Mucosa of stomach (tissue), 1 donor: ENCODE measurements around the gene SLC39A1.

Experiments used
- H3K27me3 ChIP-seq: one replicate; pipeline ENCODE4 v1.7.0; 2013; ENCODE audit warnings: mild to moderate bottlenecking, low read length; ENCODE audit not compliant: control insufficient read depth, insufficient read depth
- H3K36me3 ChIP-seq: one replicate; pipeline ENCODE4 v1.7.0; 2013; ENCODE audit warnings: low read length; ENCODE audit not compliant: control insufficient read depth, insufficient read depth
- H3K4me1 ChIP-seq: one replicate; pipeline ENCODE4 v1.7.0; 2013; ENCODE audit warnings: mild to moderate bottlenecking, low read length; ENCODE audit not compliant: control insufficient read depth, insufficient read depth
- H3K4me3 ChIP-seq: one replicate; pipeline ENCODE4 v1.7.0; 2013; ENCODE audit warnings: low read length
- H3K9ac ChIP-seq: one replicate; pipeline ENCODE4 v1.7.0; 2013; ENCODE audit warnings: mild to moderate bottlenecking, low read length, moderate library complexity
- H3K9me3 ChIP-seq: one replicate; pipeline ENCODE4 v1.7.0; 2013; ENCODE audit warnings: mild to moderate bottlenecking, low read length, moderate library complexity; ENCODE audit not compliant: control insufficient read depth
- donor health status: Pancreatic carcinoma.

Gene SLC39A1

DNA sequence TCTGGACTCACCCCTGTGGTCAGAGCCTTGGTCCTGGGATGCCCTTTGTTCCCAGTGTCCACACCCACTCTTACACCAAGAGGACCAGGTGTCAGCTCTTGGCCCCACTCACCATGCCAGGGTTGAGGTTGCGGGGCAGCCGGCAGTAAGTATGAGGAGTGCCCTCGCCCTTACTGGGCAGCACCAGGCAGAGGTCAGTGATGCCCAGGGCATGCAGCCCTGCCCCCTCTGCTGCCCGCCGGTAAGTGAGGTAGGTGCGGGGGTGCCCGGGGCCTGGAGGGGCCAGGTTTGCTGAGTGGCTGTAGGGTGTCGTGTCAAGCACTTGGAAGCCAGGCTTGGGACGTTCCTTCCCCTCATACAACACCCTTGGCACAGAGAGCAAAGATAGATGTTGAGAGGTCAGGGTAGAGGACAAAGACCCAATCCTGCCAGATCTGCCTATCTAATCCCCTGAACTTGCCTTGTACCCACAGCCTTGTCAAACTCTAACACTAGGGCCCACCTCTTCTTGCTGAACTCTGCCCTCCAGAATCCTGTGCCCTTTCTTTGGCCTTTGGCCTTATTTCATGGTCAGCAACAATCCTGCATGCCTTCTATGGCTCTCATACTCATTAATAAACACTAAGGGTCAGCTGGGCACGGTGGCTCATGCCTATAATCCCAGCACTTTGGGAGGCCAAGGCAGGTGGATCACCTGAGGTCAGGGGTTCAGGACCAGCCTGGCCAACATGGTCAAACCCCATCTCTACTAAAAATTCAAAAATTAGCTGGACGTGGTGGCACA is 20.4 kb downstream of the SLC39A1 start:
- no peaks in the 10 kb centered on the region for H3K36me3 ChIP-seq
- no peak overlapping the region for H3K4me3 ChIP-seq
- H3K27me3 ChIP-seq = no peaks in the 10 kb centered on the region
- peaks cover 19% of the 10 kb centered on the region for H3K4me1 ChIP-seq
- no peak overlapping the region for H3K9ac ChIP-seq
- no peaks in the 10 kb centered on the region for H3K9me3 ChIP-seq

DNA sequence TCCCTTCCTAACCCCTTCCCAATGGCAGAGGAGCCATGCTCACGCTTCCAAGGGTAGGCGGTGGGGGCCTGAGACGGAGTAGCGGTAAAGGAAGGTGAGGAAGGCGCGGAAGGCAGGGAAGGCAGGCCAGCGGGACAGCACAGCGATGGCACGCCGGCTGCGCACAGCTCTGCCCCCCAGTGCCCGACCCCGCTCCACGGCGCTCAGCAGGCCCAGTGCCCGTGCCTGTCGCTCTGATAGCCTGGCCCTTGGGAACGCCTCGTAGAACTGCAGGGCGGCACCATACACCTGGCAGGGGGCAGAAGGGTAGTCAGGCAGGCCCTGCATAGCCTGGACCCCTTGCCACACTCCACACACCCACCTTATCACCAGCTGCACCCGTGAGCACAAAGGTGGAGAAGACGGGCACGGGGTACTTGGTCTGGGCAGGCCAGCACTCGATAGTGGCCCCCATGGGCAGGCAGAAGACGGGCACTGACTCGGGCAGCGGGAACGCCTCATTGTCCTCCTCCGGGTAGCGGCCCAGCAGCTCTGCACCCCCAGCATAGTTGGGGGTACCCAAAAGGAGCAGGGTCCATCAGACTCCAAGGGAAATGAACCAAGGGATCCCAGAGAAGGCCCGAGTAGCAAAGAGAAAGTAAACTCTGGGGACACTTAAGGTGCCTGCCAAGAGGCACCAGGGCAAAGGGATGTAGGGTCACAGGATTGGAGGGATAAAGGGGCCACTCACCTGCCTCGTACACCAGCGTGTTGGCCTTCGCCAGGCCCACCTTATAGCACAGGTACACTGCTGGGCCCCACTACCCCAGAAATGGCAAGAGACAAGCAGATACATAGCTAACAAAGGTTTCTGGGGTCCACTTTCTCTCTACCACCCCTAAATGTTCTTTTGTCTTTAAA is 21.3 kb downstream of the SLC39A1 start:
- Histone ChIP-seq H3K9ac (no peak overlapping the region), H3K4me1 (peaks cover 18% of the 10 kb centered on the region), H3K27me3 (no peaks in the 10 kb centered on the region), H3K9me3 (no peaks in the 10 kb centered on the region), H3K4me3 (no peak overlapping the region), H3K36me3 (peaks cover 3% of the 10 kb centered on the region)

DNA sequence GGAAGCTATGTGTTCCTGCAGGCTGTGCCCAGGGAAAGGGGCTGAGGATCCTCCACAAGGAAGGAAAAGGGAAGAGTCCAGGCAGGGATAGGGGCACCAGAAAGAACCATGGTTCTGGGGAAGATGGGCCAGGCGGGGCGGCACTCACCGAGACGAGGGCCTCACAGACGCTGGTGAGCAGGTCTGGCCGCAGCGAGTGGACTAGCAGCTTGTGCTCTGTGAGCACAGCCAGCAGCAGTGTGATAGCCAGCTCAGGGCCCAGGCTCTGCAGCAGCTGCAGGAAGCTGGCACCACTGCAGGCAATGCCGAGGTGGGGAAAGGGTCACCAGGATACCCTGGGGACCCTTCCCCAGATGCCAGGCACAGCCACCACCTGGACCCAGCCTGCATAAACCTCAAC is 22.6 kb downstream of the SLC39A1 start:
- Histone ChIP-seq H3K9me3 (no peaks in the 10 kb centered on the region), H3K9ac (no peak overlapping the region), H3K4me1 (peaks cover 13% of the 10 kb centered on the region), H3K4me3 (no peak overlapping the region), H3K27me3 (no peaks in the 10 kb centered on the region), H3K36me3 (peaks cover 15% of the 10 kb centered on the region)

DNA sequence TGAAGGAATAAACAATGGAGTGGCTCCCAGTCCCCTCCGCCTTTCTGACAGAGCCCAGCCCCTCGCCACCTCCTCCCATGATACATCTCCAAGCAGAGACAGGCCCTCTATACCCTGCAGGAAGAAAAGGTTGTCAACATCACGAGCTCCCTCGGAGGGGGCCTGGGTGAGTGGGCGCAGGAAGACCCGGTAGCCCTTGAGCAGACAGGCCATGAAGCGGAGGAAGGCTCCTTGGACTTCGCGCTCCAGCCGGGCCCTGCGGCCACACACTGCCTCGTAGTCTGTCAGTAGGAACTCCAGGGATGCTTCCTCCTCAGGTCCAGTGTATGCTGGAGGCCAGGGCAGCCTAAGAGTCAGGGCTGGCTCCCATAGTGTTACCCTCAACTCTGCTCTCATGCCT is 23.9 kb downstream of the SLC39A1 start:
- Histone ChIP-seq H3K4me1 (peaks cover 1% of the 10 kb centered on the region), H3K4me3 (no peak overlapping the region), H3K27me3 (no peaks in the 10 kb centered on the region), H3K9ac (no peak overlapping the region), H3K9me3 (no peaks in the 10 kb centered on the region), H3K36me3 (peaks cover 18% of the 10 kb centered on the region)

DNA sequence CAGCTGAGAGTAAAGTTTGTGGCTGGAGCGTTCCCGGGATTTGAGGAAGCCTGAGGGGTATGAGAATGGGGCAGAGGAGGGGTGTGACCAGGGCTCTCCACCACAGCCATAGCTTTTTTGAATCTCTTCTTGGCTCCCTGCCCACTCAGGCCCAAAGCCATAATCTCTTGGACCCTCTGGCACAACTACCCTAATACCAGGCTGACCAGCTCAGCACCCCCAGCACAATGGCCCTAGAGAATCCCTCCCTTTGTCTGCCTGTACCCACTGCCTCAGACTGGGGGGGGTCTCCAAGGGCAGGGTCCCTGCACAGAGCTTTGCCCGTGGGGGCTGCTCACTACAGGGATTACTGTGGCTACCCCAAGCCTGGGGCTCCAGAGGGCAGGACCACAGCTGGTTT is 24.3 kb downstream of the SLC39A1 start:
- Histone ChIP-seq H3K4me3 (no peak overlapping the region), H3K36me3 (peaks cover 18% of the 10 kb centered on the region), H3K4me1 (no peaks in the 10 kb centered on the region), H3K9me3 (no peaks in the 10 kb centered on the region), H3K9ac (no peak overlapping the region), H3K27me3 (no peaks in the 10 kb centered on the region)

DNA sequence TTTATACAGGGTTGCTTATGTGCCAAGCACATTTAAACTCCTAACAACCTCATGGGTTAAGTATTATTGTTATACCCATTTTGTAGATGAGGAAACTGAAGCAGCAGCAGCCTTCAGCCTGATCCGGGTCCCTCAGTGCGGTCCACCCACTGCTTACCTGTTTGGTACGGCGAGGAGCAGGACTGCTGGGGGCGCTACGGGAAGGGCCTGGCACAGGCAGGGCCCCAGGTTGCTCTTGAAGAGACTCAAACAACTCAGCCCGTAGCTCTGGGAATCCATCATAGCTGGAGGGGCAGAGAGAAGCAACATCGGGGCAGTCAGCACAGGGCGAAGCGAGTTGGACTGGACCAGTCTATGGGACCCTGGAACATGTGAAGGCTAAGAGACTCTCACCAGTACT is 26.0 kb downstream of the SLC39A1 start:
- Histone ChIP-seq H3K36me3 (peaks cover 18% of the 10 kb centered on the region), H3K9ac (no peak overlapping the region), H3K27me3 (no peaks in the 10 kb centered on the region), H3K4me1 (no peaks in the 10 kb centered on the region), H3K9me3 (no peaks in the 10 kb centered on the region), H3K4me3 (no peak overlapping the region)

DNA sequence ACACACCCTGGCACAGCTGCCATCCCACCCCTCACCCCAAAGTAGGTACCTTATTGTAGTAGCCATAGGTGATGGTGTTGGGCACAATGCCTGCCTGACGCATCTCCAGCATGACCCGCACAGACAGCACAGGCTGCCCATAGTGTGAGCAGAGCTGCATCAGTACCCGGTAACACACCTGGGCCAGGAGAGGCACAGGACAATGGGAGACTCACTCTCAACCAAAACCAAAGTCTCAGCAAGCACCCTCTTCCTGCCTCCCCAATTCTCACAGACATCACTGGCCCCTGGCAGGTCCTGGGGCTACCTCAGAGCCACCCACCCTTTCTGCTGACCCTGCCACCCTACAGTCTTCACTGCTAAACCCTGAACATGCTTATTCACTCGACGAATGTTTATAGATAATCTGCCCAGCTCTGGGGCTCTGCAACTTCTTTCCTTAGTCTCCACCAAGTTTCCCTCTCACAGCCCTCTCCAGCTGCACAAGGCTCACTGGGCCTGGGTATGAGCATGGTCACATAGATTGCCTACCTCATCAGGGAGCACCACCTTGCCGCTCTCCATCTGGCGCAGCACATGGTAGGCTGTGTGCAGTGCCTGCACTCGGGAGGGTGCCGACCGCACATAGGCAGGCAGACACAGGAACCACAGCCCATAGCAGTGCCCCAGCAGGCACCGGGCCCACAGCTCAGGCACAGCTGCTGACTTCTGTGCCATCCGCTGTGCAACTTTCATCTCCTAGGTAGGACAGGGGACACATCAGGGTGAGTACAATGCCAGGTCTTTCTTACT is 27.1 kb downstream of the SLC39A1 start:
- Histone ChIP-seq H3K36me3 (peaks cover 18% of the 10 kb centered on the region), H3K27me3 (no peaks in the 10 kb centered on the region), H3K4me3 (no peak overlapping the region), H3K9ac (no peak overlapping the region), H3K4me1 (no peaks in the 10 kb centered on the region), H3K9me3 (no peaks in the 10 kb centered on the region)

DNA sequence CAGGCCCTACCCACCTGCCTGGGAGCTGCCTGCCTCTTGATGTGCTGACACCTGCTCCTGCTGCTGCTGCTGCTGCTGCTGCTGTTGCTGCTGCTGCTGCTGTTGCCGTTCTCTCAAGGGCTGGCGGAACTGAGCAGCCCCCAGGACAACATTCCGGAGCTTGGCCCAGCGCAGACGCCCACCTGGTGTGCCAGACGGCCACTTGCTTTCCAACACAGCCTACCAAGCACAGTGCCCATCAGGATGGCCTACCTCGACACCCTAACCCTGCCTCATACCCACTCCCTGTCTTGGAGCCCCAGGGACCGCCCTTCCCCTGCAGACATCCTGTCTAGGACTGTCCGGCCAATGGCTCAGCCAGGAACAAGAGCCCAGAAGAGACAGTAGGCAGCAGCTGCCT is 28.6 kb downstream of the SLC39A1 start:
- H3K9ac ChIP-seq = no peak overlapping the region
- no peaks in the 10 kb centered on the region for H3K27me3 ChIP-seq
- H3K4me1 ChIP-seq = no peaks in the 10 kb centered on the region
- peaks cover 18% of the 10 kb centered on the region for H3K36me3 ChIP-seq
- H3K9me3 ChIP-seq = no peaks in the 10 kb centered on the region
- no peak overlapping the region for H3K4me3 ChIP-seq

DNA sequence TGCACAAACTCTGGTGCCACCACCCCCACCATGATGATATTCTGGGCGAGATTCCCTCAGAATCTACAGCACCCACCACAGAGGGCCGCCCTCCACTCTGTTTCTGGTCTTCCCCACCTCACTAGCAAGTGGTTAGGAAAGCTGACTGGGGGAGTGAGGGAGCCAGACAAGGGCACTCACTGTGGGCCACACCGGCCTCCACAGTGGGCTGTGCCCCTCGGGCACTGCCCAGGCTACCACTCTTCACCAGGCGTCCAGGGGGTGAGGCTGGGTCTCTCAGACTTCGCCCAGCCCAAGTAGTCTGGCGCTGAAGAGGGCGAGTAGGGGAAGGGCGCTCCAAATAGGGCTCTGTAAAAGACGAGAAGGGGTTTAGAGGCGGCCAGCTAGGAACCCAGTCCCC is 29.4 kb downstream of the SLC39A1 start:
- Histone ChIP-seq H3K9me3 (no peaks in the 10 kb centered on the region), H3K36me3 (peaks cover 18% of the 10 kb centered on the region), H3K4me1 (no peaks in the 10 kb centered on the region)

DNA sequence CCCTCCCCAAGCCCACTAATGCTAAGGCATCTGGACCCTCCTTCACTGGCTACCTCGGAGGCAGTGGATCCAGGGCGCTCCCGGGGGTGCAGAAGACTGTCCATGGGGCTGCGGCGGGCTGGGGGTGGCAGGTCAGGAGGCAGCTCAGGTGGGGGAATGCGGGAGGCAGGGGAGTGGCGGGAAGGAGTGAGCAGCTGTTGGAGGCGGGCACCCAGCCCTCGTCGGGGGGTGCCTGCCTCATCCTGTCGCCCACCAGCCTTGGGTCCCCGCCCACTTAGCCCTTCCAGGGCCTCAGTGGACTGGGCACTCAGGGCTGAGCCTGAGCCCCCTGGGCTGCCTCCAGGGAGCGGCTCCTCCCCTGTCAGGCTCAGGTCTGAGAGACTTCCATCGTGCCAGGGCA is 29.9 kb downstream of the SLC39A1 start:
- Histone ChIP-seq H3K36me3 (peaks cover 18% of the 10 kb centered on the region), H3K4me3 (no peak overlapping the region), H3K9me3 (no peaks in the 10 kb centered on the region), H3K27me3 (no peaks in the 10 kb centered on the region), H3K9ac (no peak overlapping the region), H3K4me1 (no peaks in the 10 kb centered on the region)

More for the DNA sequence above, 29.4 kb downstream of the SLC39A1 start:
- H3K4me3 ChIP-seq = no peak overlapping the region
- H3K9ac ChIP-seq = no peak overlapping the region
- H3K27me3 ChIP-seq = no peaks in the 10 kb centered on the region

DNA sequence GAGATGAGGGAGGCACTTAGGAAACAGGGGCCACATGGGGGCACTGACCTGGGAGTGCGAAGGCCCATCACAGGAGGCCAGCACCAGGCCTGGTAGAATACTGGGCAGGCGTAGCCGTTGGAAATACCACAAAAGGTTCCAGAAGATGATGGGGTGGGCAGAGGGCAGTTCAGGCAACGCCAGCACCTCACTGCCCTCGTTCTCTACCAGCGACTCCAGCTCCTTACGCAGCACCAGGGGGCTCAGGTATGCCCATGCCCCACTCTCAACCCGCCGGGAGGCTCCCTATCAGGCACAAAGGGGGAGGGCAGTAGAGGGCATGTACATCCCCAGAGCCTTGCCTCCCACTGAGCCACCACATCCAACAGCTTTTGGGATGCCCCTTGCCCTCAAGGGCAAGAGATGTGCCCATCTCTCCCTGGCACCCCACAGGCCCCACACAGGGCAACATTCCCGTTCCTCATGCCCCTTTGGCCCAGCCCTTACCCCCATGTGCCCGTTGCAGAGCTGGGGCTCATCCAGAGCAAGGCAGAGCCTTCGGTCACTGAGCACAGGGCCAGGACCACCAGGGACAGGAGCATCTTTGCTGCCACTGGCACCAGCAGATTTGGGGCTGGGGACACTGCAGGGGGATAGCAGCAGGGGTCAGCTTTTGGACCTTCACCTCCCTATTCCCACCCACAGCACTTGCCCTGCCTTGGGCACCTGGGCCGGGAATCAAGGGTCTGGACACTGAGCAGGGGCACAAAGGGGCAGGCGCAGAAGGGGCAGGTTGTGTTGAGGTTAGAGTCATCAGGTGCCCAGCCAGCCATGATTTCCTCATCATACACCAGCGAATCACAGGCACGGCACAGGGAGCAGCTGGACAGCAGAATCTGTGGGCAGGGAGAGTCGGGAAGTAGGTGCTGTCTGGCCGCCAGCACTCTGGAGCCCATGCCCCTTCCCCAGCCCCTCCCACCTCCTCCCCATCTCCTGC is 30.9 kb downstream of the SLC39A1 start:
- Histone ChIP-seq H3K4me3 (no peak overlapping the region), H3K27me3 (no peaks in the 10 kb centered on the region), H3K4me1 (no peaks in the 10 kb centered on the region), H3K36me3 (peaks cover 18% of the 10 kb centered on the region), H3K9me3 (no peaks in the 10 kb centered on the region), H3K9ac (no peak overlapping the region)
